ENCODE measurements around the gene DPYD.

- TF ChIP-seq CTCF (conservative IDR thresholded peaks at IDR 0.05) = no peak
- no peak for TF ChIP-seq ZFX (IDR thresholded peaks at IDR 0.05)
Observed at GRCh38 chr1:97712980-97713379, 207.9 kb downstream of the DPYD start.

Data from C4-2B (cell line).